ENCODE results near the gene SNF8. TPM values are rescaled to one million over a fixed set of nuclear protein-coding genes. Genes with fewer than 3 reads are reported as not detected.

Gene SNF8
- polyA plus RNA-seq, 1 experiment, result 113 TPM

DNA sequence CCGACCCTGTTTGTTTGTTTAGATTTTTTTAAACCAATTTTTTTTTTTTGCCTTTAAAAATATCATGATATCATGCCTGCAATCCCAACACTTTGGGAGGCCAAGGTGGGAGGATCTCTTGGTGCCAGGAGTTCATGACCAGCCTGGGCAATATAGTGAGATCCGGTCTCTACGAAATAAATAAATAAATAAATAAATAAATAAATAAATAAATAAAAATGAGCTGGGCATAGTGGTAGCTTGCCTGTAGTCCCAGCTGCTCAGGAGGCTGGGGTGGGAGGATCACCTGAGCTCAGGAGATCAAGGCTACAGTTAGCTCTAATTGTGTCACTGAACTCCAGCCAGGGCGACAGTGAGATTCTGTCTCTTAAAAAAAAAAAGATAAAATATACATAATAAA is 44.5 kb upstream of the SNF8 start:
- TF ChIP-seq CTCF (IDR thresholded peaks at IDR 0.05; ENCODE audit: insufficient read depth, low read depth, low read length), result no peak
- DNase-seq (ENCODE audit: low read depth), result no peak
- H3K36me3 ChIP-seq (ENCODE audit: control insufficient read depth, insufficient read depth, low read length), result no peaks in the 10 kb centered on the region
- H3K27me3 ChIP-seq (ENCODE audit: control insufficient read depth, insufficient read depth, low read length), result peaks cover 11% of the 10 kb centered on the region
- ChIA-PET POLR2A (no interaction called here), CTCF (no interaction called here)
- H3K4me3 ChIP-seq (ENCODE audit: low read depth, low read length), result no peak overlapping the region

DNA sequence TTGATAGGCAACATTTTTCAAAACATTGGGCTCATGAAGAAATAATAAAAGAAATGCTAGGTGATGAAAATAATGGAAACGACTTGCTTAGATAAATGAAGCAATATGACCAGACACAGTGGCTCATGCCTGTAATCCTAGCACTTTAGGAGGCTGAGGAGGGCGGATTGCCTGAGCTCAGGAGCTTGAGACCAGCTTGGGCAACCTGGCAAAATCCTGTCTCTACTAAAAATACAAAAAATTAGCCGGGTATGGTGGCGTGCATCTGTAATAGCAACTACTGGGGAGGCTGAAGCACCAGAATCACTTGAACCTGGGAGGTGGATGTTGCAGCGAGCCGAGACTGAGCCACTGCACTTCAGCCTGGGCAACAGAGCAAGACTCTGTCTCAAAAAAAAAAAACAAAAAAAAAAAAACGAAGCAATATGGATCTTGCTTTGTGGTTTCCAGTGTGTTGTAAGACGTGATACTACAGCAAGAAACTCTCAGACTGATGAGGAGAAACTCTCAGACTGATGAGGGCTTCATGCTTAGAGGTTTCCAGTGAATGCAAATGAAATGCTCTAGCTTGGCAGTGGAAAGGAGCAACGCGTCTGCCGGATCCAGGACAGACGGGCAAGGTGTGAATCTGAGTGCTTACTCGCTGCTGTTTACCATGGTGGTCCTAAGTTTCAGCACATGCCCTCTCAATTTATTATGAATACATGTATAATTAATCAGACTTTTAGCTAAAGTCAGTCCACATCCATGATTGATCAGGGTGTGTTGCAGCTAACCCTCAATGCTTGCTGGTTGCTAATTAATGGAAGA is 41.0 kb upstream of the SNF8 start:
- TF ChIP-seq CTCF (IDR thresholded peaks at IDR 0.05; ENCODE audit: insufficient read depth, low read depth, low read length), result no peak
- H3K27me3 ChIP-seq (ENCODE audit: control insufficient read depth, insufficient read depth, low read length), result peaks cover 8% of the 10 kb centered on the region
- DNase-seq (ENCODE audit: low read depth), result no peak
- H3K4me3 ChIP-seq (ENCODE audit: low read depth, low read length), result no peak overlapping the region
- CTCF ChIA-PET, result interaction anchor here (0.9 kb wide), 1 partner anchor 14 kb away, joined by 3 read pairs; no protein-coding TSS in a partner anchor
- POLR2A ChIA-PET, result no interaction called here
- no peaks in the 10 kb centered on the region for H3K36me3 ChIP-seq (ENCODE audit: control insufficient read depth, insufficient read depth, low read length)

DNA sequence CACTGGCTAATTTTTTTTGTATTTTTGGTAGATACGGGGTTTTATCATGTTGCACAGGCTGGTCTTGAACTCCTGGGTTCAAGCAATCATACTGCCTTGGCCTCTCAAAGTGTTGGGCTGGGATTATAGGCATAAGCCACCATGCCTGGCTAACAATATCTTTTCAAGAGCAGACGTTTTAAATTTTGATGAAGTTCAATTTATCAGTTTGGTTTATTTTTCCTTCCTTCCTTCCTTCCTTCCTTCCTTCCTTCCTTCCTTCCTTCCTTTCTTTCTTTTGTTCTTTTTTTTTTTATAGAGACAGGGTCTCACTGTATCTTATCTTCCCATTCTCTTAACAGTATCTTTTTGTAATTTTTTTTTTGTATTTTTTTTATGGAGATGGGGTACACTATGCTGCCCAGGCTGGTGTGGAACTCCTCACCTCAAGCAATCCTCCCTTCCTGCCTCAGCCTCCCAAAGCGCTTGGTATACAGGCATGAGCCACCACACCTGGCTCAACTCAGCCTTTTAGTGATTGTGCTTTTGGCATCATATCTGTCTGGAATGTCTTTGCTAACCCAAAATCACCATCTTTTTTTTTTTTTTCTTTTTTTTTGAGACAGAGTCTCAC is 37.4 kb upstream of the SNF8 start:
- Histone ChIP-seq H3K36me3 (ENCODE audit: control insufficient read depth, insufficient read depth, low read length) (no peaks in the 10 kb centered on the region), H3K4me3 (ENCODE audit: low read depth, low read length) (no peak overlapping the region), H3K27me3 (ENCODE audit: control insufficient read depth, insufficient read depth, low read length) (peaks cover 5% of the 10 kb centered on the region)
- POLR2A ChIA-PET, result no interaction called here
- CTCF ChIA-PET, result no interaction called here
- TF ChIP-seq CTCF (IDR thresholded peaks at IDR 0.05; ENCODE audit: insufficient read depth, low read depth, low read length), result no peak
- DNase-seq (ENCODE audit: low read depth), result no peak

- no peaks in the 10 kb centered on the region for H3K27me3 ChIP-seq (ENCODE audit: control insufficient read depth, insufficient read depth, low read length)
- CTCF ChIA-PET, result interaction anchor here (0.8 to 4.6 kb wide), 5 partner anchors 20 to 207 kb away, joined by 3 to 16 read pairs (median 4); no protein-coding TSS in a partner anchor
- POLR2A ChIA-PET, result no interaction called here
- no peak for TF ChIP-seq CTCF (IDR thresholded peaks at IDR 0.05; ENCODE audit: insufficient read depth, low read depth, low read length)
- no peaks in the 10 kb centered on the region for H3K36me3 ChIP-seq (ENCODE audit: control insufficient read depth, insufficient read depth, low read length)
- DNase-seq (ENCODE audit: low read depth), result no peak
- no peak overlapping the region for H3K4me3 ChIP-seq (ENCODE audit: low read depth, low read length)
These were observed 29.2 kb upstream of the SNF8 start for GRCh38 chr17:48973806-48974205.

DNA sequence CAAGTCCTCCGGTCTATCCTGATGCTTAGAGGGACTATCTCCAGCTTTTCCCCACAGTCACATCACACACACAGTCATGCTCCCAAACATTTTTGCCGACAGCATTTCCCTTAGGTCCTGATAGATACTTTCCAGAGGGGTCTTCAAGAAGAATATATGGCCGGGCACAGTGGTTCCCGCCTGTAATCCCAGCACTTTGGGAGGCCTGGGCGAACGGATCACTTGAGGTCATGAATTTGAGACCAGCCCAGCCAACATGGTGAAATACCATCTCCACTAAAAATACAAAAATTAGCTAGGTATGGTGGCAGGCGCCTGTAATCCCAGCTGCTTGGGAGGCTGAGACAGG is 28.1 kb upstream of the SNF8 start:
- POLR2A ChIA-PET, result interaction anchor here (0.5 kb wide), 1 partner anchor 45 kb away, joined by 3 read pairs; no protein-coding TSS in a partner anchor

More for the DNA sequence above, 28.1 kb upstream of the SNF8 start:
- Histone ChIP-seq H3K36me3 (ENCODE audit: control insufficient read depth, insufficient read depth, low read length) (no peaks in the 10 kb centered on the region), H3K27me3 (ENCODE audit: control insufficient read depth, insufficient read depth, low read length) (no peaks in the 10 kb centered on the region), H3K4me3 (ENCODE audit: low read depth, low read length) (no peak overlapping the region)
- CTCF ChIA-PET, result interaction anchor here (1.3 to 4.6 kb wide), 2 partner anchors 19 to 60 kb away, joined by 4 to 16 read pairs; no protein-coding TSS in a partner anchor
- TF ChIP-seq CTCF (IDR thresholded peaks at IDR 0.05; ENCODE audit: insufficient read depth, low read depth, low read length), result no peak
- DNase-seq (ENCODE audit: low read depth), result no peak
